Psoas muscle (tissue), 8 donors: Measurements from ENCODE around the gene DSG3. TPM values are rescaled to one million over a fixed set of nuclear protein-coding genes. Genes with fewer than 3 reads are reported as not detected.

Experiments
- ATAC-seq, 4 donors: fragments of 200-7000 bp; cut with Tn5 transposase; one replicate each; pipeline ENCODE4 v1.9.1; 2020; ENCODE audit warnings: moderate library complexity in 3 of 4, mild to moderate bottlenecking in 2 of 4
- DNase-seq, 2 donors: peaks; one replicate each; pipeline ENCODE4 v3.0.0-alpha.2; 2020
- H3K27ac ChIP-seq: fragments of 200-600 bp; one replicate; pipeline ENCODE4 v1.8.0; 2022
- H3K27me3 ChIP-seq, 3 donors: fragments of 200-600 bp in 1 of 3; one replicate each; pipeline versions ENCODE4 v1.6.1 to v1.8.0; 2013 to 2022; ENCODE audit warnings: low read length in 2 of 3, mild to moderate bottlenecking in 2 of 3, moderate library complexity in 1 of 3; ENCODE audit not compliant: insufficient read depth in 3 of 3
- H3K36me3 ChIP-seq, 2 donors: fragments of 200-600 bp in 1 of 2; one replicate each; pipeline versions ENCODE4 v1.6.1 to v1.8.0; 2013 to 2022; ENCODE audit warnings: low read depth in 1 of 2, mild to moderate bottlenecking in 1 of 2, moderate library complexity in 1 of 2; ENCODE audit not compliant: insufficient read depth in 1 of 2
- H3K4me1 ChIP-seq: fragments of 200-600 bp; one replicate; pipeline ENCODE4 v1.8.0; 2022
- H3K4me3 ChIP-seq: fragments of 200-600 bp; one replicate; pipeline ENCODE4 v1.8.0; 2022; ENCODE audit warnings: mild to moderate bottlenecking
- H3K9me3 ChIP-seq: fragments of 200-600 bp; one replicate; pipeline ENCODE4 v1.8.0; 2022
- CTCF ChIP-seq: fragments of 200-600 bp; IDR thresholded peaks from one replicate; pipeline ENCODE4 v1.8.0; 2022; ENCODE audit warnings: antibody characterized with exemption
- WGBS, 3 donors: extraction: QIAGEN DNeasy Blood & Tissue Kit; methylation state at CpG; one replicate each; pipeline versions ENCODE4 v1.1.6 to v1.1.7; 2013; 5-methylcytosine and 5-hydroxymethylcytosine counted together
- intact Hi-C, 2 donors: fragments of 100-400 bp; cut with DNase I; formaldehyde crosslinking; loops; one replicate each; pipeline versions ENCODE4 v1.11.0 to v1.14.2; 2022
- polyA plus RNA-seq, 3 donors: library from polyadenylated mRNA; stranded (reverse); fragments of 200-250 nt; gene quantifications; one replicate each; pipeline ENCODE4 v1.2.3, GENCODE V29; 2013
- total RNA-seq, 4 donors: library from RNA; stranded (reverse); fragmentation: NEBNext Ultra II Directional in 2 of 4; extraction: Animal tissue kit (Norgen Biotek cat#: 25700) in 2 of 4; gene quantifications; one replicate each; pipeline versions ENCODE4 v1.2.1 to v1.2.4, GENCODE V29; 2021 to 2023
- donor health status: healthy with polysubstance abuse.
- donor health status: DM: no; HTN: no; CAD: no; lungs with moderate emphysema.
- donor health status: Bipolar disorder and iron deficiency.
- donor health status: healthy.
- donor health status: DM: yes; HTN: yes; CAD: no.
- donor health status: DM: no; HTN: no; CAD: no.
- donor health status: DM: no; HTN: no; CAD: no.
- donor health status: DM: yes; HTN: yes; CAD: no.

Gene DSG3
- total and polyA plus RNA-seq, 7 donors, result under 0.01 to 0.04 (median 0.02) TPM; not detected in 3

DNA sequence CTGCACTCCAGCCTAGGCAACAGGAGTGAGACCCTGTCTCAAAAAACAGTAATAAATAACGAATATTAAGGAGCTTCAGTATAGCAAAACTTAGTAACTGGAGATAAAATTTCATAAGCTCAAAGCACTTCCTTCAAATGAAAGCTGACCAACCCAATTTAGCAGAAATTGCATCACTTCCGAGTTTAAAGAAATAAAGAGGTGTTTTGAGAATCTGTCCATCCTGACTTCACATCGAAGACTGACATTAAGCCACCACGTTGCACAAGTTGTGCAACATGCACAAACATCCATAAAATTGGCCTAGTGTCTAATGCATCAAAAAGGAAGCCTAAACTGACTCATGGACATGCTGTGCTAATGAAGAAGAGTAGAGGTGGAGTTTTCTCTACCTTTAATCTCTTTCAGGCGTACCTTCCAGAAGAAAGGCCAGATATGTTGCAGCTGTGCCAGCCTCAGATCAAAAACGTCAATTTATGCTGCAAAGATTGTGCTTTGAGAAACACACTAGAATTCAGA is 7.7 kb upstream of the DSG3 start:
- H3K9me3 ChIP-seq, result no peaks in the 10 kb centered on the region
- no peaks in the 10 kb centered on the region for H3K36me3 ChIP-seq
- TF ChIP-seq CTCF, result no peak
- H3K27ac ChIP-seq, result no peak overlapping the region
- H3K4me3 ChIP-seq, result no peak overlapping the region
- no peak for DNase-seq
- H3K27me3 ChIP-seq, result peaks cover 0 to 4% (median 0%) of the 10 kb centered on the region in 3 donors
- no peaks in the 10 kb centered on the region for H3K4me1 ChIP-seq
- intact Hi-C loops, result no loop called here
- ATAC-seq, result no peak
- 63 to 84% (median 82%) methylated on average over 6 of the region's 6 CpGs for WGBS, 3 donors

DNA sequence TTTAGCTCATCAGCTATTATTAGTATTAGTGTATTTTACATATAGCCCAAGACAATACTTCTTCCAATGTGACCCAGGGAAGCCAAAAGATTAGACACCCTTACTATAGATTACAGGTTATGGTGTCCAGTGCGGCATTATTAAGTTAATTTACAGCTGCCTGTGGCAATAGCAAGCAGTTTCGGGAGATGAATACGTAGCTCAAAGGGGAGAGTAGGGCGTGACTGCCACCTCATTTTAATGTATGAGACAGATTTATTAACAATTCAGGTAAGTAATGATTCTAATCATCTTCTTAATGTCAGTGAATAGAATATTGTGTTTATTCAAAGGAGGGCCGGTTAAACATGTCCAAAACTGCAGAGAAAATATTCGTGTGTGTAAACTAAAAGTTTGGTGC is 6.8 kb upstream of the DSG3 start:
- 81 to 89% (median 83%) methylated on average over 6 of the region's 6 CpGs for WGBS, 3 donors
- Histone ChIP-seq H3K4me3 (no peak overlapping the region), H3K27ac (no peak overlapping the region), H3K27me3 (peaks cover 0 to 4% (median 0%) of the 10 kb centered on the region in 3 donors), H3K36me3 (no peaks in the 10 kb centered on the region), H3K9me3 (no peaks in the 10 kb centered on the region), H3K4me1 (no peaks in the 10 kb centered on the region)
- intact Hi-C loops, result no loop called here
- DNase-seq (no peak), ATAC-seq (no peak)
- no peak for TF ChIP-seq CTCF

- intact Hi-C loops, result no loop called here
- Histone ChIP-seq H3K27me3 (peaks cover 0 to 4% (median 0%) of the 10 kb centered on the region in 3 donors), H3K9me3 (no peaks in the 10 kb centered on the region), H3K4me1 (no peaks in the 10 kb centered on the region), H3K27ac (no peak overlapping the region), H3K4me3 (no peak overlapping the region), H3K36me3 (no peaks in the 10 kb centered on the region)
- 75 to 78% (median 75%) methylated on average over 4 of the region's 4 CpGs for WGBS, 3 donors
- ATAC-seq, result no peak
- no peak for TF ChIP-seq CTCF
- no peak for DNase-seq
Observed at GRCh38 chr18:31441493-31441892, 6.0 kb upstream of the DSG3 start.

- no peak for TF ChIP-seq CTCF
- peaks cover 0 to 4% (median 0%) of the 10 kb centered on the region in 3 donors for H3K27me3 ChIP-seq
- DNase-seq (no peak), ATAC-seq (no peak)
- intact Hi-C loops, result no loop called here
- no peak overlapping the region for H3K27ac ChIP-seq
- no peak overlapping the region for H3K4me3 ChIP-seq
- WGBS, 3 donors, result 66 to 75% (median 68%) methylated on average over 2 of the region's 2 CpGs
- H3K9me3 ChIP-seq, result no peaks in the 10 kb centered on the region
- H3K4me1 ChIP-seq, result no peaks in the 10 kb centered on the region
- H3K36me3 ChIP-seq, result no peaks in the 10 kb centered on the region
Observed at GRCh38 chr18:31444142-31444541, 3.4 kb upstream of the DSG3 start.

DNA sequence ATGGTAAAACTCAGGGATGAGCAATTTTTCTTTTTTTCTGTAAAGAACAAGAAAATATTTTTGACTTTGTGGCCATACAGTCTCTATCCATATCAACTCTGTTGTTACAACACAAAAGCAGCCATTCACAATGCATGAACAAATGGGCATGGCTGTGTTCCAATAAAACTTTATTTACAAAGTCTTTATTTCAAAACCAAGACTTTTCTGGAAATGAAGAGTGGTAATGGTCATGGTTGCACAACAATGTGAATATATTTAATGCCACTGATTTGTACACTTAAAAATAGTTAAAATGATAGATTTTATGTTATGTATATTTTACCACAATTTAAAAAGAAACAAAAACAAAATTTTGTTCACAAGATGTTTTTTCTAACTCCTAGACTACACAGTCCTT is 1.6 kb upstream of the DSG3 start:
- Histone ChIP-seq H3K4me3 (no peak overlapping the region), H3K4me1 (no peaks in the 10 kb centered on the region), H3K36me3 (no peaks in the 10 kb centered on the region), H3K9me3 (no peaks in the 10 kb centered on the region), H3K27me3 (peaks cover 0 to 4% (median 0%) of the 10 kb centered on the region in 3 donors), H3K27ac (no peak overlapping the region)
- no peak for TF ChIP-seq CTCF
- no peak for ATAC-seq
- intact Hi-C loops, result no loop called here
- DNase-seq, result no peak
